SK-N-SH treated with all-trans-retinoic acid at 6 μM for 48 hours (cell line): ENCODE data around the gene RBFOX2.

Source experiments
- ATAC-seq: fragments of 200-7000 bp; cut with Tn5 transposase; 3 replicates; pipeline ENCODE4 v1.9.1; 2020; ENCODE audit warnings: mild to moderate bottlenecking, moderate library complexity
- ARNTL ChIP-seq: fragments of 450-650 bp; formaldehyde crosslinking; IDR thresholded peaks from 2 replicates; pipeline ENCODE4 v1.5.0; 2020; ENCODE audit warnings: low read depth, mild to moderate bottlenecking, moderate library complexity, borderline replicate concordance
- BACH2 ChIP-seq: fragments of 250-450 bp; sonication (Bioruptor Pico); IDR thresholded peaks from 2 replicates; pipeline ENCODE4 v1.9.0; 2021; ENCODE audit warnings: mild to moderate bottlenecking, borderline replicate concordance
- CSDC2 ChIP-seq: fragments of 250-450 bp; sonication (Bioruptor Pico); IDR thresholded peaks from 2 replicates; pipeline ENCODE4 v1.5.0; 2020; ENCODE audit warnings: mild to moderate bottlenecking, moderate library complexity
- ESRRG ChIP-seq: fragments of 250-450 bp; sonication (Bioruptor Pico); IDR thresholded peaks from 2 replicates; pipeline ENCODE4 v1.6.1; 2021; ENCODE audit warnings: mild to moderate bottlenecking
- GLIS3 ChIP-seq: fragments of 250-450 bp; sonication (Bioruptor Pico); IDR thresholded peaks from 2 replicates; pipeline ENCODE4 v1.5.0; 2020; ENCODE audit warnings: mild to moderate bottlenecking, moderate library complexity
- OSR1 ChIP-seq: fragments of 250-450 bp; sonication (Bioruptor Pico); IDR thresholded peaks from 2 replicates; pipeline ENCODE4 v1.8.0; 2022; ENCODE audit warnings: moderate library complexity, mild to moderate bottlenecking, inconsistent platforms
- PATZ1 ChIP-seq: fragments of 250-450 bp; sonication (Bioruptor Pico); IDR thresholded peaks from 2 replicates; pipeline ENCODE4 v1.8.0; 2020; ENCODE audit warnings: mild to moderate bottlenecking, moderate library complexity, borderline replicate concordance
- POU6F1 ChIP-seq: fragments of 250-450 bp; sonication (Bioruptor Pico); IDR thresholded peaks from 2 replicates; pipeline ENCODE4 v1.8.0; 2021; ENCODE audit warnings: low read depth, mild to moderate bottlenecking, moderate library complexity, borderline replicate concordance
- RARB ChIP-seq: fragments of 250-450 bp; sonication (Bioruptor Pico); IDR thresholded peaks from 2 replicates; pipeline ENCODE4 v1.8.0; 2021; ENCODE audit warnings: mild to moderate bottlenecking, moderate library complexity
- SNAI2 ChIP-seq: fragments of 250-450 bp; sonication (Bioruptor Pico); IDR thresholded peaks from 2 replicates; pipeline ENCODE4 v1.5.0; 2020; ENCODE audit warnings: mild to moderate bottlenecking, moderate library complexity
- TCF4 ChIP-seq: fragments of 250-450 bp; sonication (Bioruptor Pico); IDR thresholded peaks from 2 replicates; pipeline ENCODE4 v1.8.0; 2021; ENCODE audit warnings: mild to moderate bottlenecking, moderate library complexity, borderline replicate concordance
- ZC3H10 ChIP-seq: fragments of 250-450 bp; sonication (Bioruptor Pico); IDR thresholded peaks from 2 replicates; pipeline ENCODE4 v1.5.1; 2021; ENCODE audit warnings: mild to moderate bottlenecking, moderate library complexity
- ZFP30 ChIP-seq: fragments of 450-650 bp; formaldehyde crosslinking; IDR thresholded peaks from 2 replicates; pipeline ENCODE4 v1.5.0; 2022; ENCODE audit warnings: mild to moderate bottlenecking, moderate library complexity
- ZNF565 ChIP-seq: fragments of 450-650 bp; formaldehyde crosslinking; conservative IDR thresholded peaks from 2 replicates; pipeline ENCODE4 v1.5.0; 2020; ENCODE audit warnings: low read depth, mild to moderate bottlenecking, moderate library complexity
- ZNF70 ChIP-seq: fragments of 450-650 bp; formaldehyde crosslinking; IDR thresholded peaks from 2 replicates; pipeline ENCODE4 v1.5.0; 2020; ENCODE audit warnings: mild to moderate bottlenecking, moderate library complexity
- ZNF8 ChIP-seq: fragments of 450-650 bp; formaldehyde crosslinking; IDR thresholded peaks from 2 replicates; pipeline ENCODE4 v1.5.0; 2020; ENCODE audit warnings: mild to moderate bottlenecking, moderate library complexity
- TF ChIP-seq, protein P1 (sequence below): fragments of 250-450 bp; sonication (Bioruptor Pico); IDR thresholded peaks from 2 replicates; pipeline ENCODE4 v1.5.1; 2021; ENCODE audit warnings: mild to moderate bottlenecking, moderate library complexity
- TF ChIP-seq, protein P2 (sequence below): fragments of 250-450 bp; sonication (Bioruptor Pico); IDR thresholded peaks from 2 replicates; pipeline ENCODE4 v1.5.0; 2020; ENCODE audit warnings: mild to moderate bottlenecking, moderate library complexity
- TF ChIP-seq, protein P3 (sequence below): fragments of 250-450 bp; sonication (Bioruptor Pico); IDR thresholded peaks from 2 replicates; pipeline ENCODE4 v1.5.1; 2020; ENCODE audit warnings: low read depth, mild to moderate bottlenecking, moderate library complexity

Gene RBFOX2

GRCh38 chr22:35981900-35982299 lies 46.7 kb downstream of the RBFOX2 start:
- no peak for ATAC-seq
- TF ChIP-seq BACH2 (CRISPR knock-in tag) (no peak), ESRRG (CRISPR knock-in tag) (no peak), RARB (no peak), ZNF70 (CRISPR knock-in tag) (no peak), ARNTL (CRISPR knock-in tag) (no peak), POU6F1 (CRISPR knock-in tag) (no peak), SNAI2 (CRISPR knock-in tag) (no peak), GLIS3 (CRISPR knock-in tag) (no peak), CSDC2 (CRISPR knock-in tag) (no peak)
- TF ChIP-seq, protein P1, sequence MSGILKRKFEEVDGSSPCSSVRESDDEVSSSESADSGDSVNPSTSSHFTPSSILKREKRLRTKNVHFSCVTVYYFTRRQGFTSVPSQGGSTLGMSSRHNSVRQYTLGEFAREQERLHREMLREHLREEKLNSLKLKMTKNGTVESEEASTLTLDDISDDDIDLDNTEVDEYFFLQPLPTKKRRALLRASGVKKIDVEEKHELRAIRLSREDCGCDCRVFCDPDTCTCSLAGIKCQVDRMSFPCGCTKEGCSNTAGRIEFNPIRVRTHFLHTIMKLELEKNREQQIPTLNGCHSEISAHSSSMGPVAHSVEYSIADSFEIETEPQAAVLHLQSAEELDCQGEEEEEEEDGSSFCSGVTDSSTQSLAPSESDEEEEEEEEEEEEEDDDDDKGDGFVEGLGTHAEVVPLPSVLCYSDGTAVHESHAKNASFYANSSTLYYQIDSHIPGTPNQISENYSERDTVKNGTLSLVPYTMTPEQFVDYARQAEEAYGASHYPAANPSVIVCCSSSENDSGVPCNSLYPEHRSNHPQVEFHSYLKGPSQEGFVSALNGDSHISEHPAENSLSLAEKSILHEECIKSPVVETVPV = no peak
- TF ChIP-seq, protein P2, sequence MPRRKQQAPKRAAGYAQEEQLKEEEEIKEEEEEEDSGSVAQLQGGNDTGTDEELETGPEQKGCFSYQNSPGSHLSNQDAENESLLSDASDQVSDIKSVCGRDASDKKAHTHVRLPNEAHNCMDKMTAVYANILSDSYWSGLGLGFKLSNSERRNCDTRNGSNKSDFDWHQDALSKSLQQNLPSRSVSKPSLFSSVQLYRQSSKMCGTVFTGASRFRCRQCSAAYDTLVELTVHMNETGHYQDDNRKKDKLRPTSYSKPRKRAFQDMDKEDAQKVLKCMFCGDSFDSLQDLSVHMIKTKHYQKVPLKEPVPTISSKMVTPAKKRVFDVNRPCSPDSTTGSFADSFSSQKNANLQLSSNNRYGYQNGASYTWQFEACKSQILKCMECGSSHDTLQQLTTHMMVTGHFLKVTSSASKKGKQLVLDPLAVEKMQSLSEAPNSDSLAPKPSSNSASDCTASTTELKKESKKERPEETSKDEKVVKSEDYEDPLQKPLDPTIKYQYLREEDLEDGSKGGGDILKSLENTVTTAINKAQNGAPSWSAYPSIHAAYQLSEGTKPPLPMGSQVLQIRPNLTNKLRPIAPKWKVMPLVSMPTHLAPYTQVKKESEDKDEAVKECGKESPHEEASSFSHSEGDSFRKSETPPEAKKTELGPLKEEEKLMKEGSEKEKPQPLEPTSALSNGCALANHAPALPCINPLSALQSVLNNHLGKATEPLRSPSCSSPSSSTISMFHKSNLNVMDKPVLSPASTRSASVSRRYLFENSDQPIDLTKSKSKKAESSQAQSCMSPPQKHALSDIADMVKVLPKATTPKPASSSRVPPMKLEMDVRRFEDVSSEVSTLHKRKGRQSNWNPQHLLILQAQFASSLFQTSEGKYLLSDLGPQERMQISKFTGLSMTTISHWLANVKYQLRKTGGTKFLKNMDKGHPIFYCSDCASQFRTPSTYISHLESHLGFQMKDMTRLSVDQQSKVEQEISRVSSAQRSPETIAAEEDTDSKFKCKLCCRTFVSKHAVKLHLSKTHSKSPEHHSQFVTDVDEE (CRISPR knock-in tag) = no peak
- TF ChIP-seq, protein P3, sequence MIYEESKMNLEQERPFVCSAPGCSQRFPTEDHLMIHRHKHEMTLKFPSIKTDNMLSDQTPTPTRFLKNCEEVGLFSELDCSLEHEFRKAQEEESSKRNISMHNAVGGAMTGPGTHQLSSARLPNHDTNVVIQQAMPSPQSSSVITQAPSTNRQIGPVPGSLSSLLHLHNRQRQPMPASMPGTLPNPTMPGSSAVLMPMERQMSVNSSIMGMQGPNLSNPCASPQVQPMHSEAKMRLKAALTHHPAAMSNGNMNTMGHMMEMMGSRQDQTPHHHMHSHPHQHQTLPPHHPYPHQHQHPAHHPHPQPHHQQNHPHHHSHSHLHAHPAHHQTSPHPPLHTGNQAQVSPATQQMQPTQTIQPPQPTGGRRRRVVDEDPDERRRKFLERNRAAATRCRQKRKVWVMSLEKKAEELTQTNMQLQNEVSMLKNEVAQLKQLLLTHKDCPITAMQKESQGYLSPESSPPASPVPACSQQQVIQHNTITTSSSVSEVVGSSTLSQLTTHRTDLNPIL (CRISPR knock-in tag) = no peak

DNA sequence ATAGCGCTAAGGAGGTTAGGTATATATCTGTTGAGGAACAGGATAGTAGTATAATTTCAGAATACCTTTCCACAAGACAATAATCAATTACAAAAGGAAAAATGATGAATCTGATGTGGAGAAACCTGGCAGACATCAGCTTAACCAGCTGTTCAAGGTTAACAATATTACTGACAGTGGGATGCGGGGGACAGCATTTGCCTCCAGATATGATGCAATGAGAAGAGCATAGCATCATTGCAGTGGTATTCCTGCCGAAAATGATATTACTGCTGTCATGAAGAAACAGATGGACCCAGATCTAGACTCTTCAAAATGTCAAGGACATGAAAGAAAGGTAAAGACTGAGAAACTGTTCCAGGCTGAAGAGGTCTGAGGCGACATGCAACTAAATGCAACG lies 49.7 kb downstream of the RBFOX2 start:
- ATAC-seq = no peak
- TF ChIP-seq ZC3H10 (no peak), ZNF70 (CRISPR knock-in tag) (no peak), PATZ1 (CRISPR knock-in tag) (no peak), OSR1 (CRISPR knock-in tag) (no peak), ZNF8 (CRISPR knock-in tag) (no peak), ARNTL (CRISPR knock-in tag) (no peak), ZNF565 (no peak), RARB (no peak), POU6F1 (CRISPR knock-in tag) (no peak), BACH2 (CRISPR knock-in tag) (no peak), SNAI2 (CRISPR knock-in tag) (no peak), ZFP30 (no peak), GLIS3 (CRISPR knock-in tag) (no peak), TCF4 (no peak), CSDC2 (CRISPR knock-in tag) (no peak)
- TF ChIP-seq, protein P2 (CRISPR knock-in tag) = no peak
- TF ChIP-seq, protein P1 = no peak
- TF ChIP-seq, protein P3 (CRISPR knock-in tag) = no peak
